LNCAP (cell line): ENCODE data around the gene RNFT2.

Source experiments
- CTCF ChIP-seq: fragments of 450-650 bp; IDR thresholded peaks from 2 replicates; pipeline ENCODE4 v1.5.1; 2017; ENCODE audit warnings: mild to moderate bottlenecking

The RNFT2 gene

GRCh38 chr12:116855744-116856470 is 117.8 kb downstream of the RNFT2 start:
- TF ChIP-seq CTCF = no peak

- no peak for TF ChIP-seq CTCF
Measured at GRCh38 chr12:116856729-116857128, 118.6 kb downstream of the RNFT2 start.

- no peak for TF ChIP-seq CTCF
Measured at GRCh38 chr12:116859079-116859478, 121.0 kb downstream of the RNFT2 start.

- TF ChIP-seq CTCF = no peak
Measured at GRCh38 chr12:116860263-116860662, 122.1 kb downstream of the RNFT2 start.

GRCh38 chr12:116861320-116861719 is 123.2 kb downstream of the RNFT2 start:
- no peak for TF ChIP-seq CTCF

GRCh38 chr12:116862167-116862566 is 124.1 kb downstream of the RNFT2 start:
- no peak for TF ChIP-seq CTCF

- TF ChIP-seq CTCF = peak; percentile 42; the same call in 1 of the 2 replicates
Measured at GRCh38 chr12:116863275-116863767, 125.2 kb downstream of the RNFT2 start.
